ENCODE results near the gene KLHL2. TPM values are rescaled to one million over a fixed set of nuclear protein-coding genes. Genes with fewer than 3 reads are reported as not detected.

KLHL2 gene
- polyA plus RNA-seq, 1 donor: 6.6 TPM

GRCh38 chr4:165289423-165289785 is 82.0 kb downstream of the KLHL2 start:
- no peak for DNase-seq (ENCODE audit: low read depth)

- DNase-seq (ENCODE audit: low read depth): no peak
Measured at GRCh38 chr4:165293061-165293460, 85.7 kb downstream of the KLHL2 start.

GRCh38 chr4:165293927-165294649 is 86.7 kb downstream of the KLHL2 start:
- DNase-seq (ENCODE audit: low read depth): no peak

- DNase-seq (ENCODE audit: low read depth): no peak
Measured at GRCh38 chr4:165294907-165295306, 87.5 kb downstream of the KLHL2 start.

- DNase-seq (ENCODE audit: low read depth): no peak
Measured at GRCh38 chr4:165297626-165298025, 90.3 kb downstream of the KLHL2 start.

- DNase-seq (ENCODE audit: low read depth): no peak
Measured at GRCh38 chr4:165299399-165300060, 92.2 kb downstream of the KLHL2 start.

GRCh38 chr4:165301833-165302232 is 94.5 kb downstream of the KLHL2 start:
- DNase-seq (ENCODE audit: low read depth): no peak

- DNase-seq (ENCODE audit: low read depth): no peak
Measured at GRCh38 chr4:165302658-165303057, 95.3 kb downstream of the KLHL2 start.

GRCh38 chr4:165308166-165308565 is 100.8 kb downstream of the KLHL2 start:
- no peak for DNase-seq (ENCODE audit: low read depth)

- DNase-seq (ENCODE audit: low read depth): no peak
Measured at GRCh38 chr4:165308606-165309005, 101.2 kb downstream of the KLHL2 start.

GRCh38 chr4:165309456-165309855 is 102.1 kb downstream of the KLHL2 start:
- DNase-seq (ENCODE audit: low read depth): no peak

GRCh38 chr4:165312506-165312905 is 105.1 kb downstream of the KLHL2 start:
- no peak for DNase-seq (ENCODE audit: low read depth)

- DNase-seq (ENCODE audit: low read depth): no peak
Measured at GRCh38 chr4:165319030-165319429, 111.7 kb downstream of the KLHL2 start.

GRCh38 chr4:165319509-165319908 is 112.1 kb downstream of the KLHL2 start:
- DNase-seq (ENCODE audit: low read depth): no peak

- no peak for DNase-seq (ENCODE audit: low read depth)
Measured at GRCh38 chr4:165324236-165324917, 117.0 kb downstream of the KLHL2 start.

- DNase-seq (ENCODE audit: low read depth): no peak
Measured at GRCh38 chr4:165324918-165325304, 117.5 kb downstream of the KLHL2 start.

GRCh38 chr4:165325732-165326512 is 118.6 kb downstream of the KLHL2 start:
- no peak for DNase-seq (ENCODE audit: low read depth)

GRCh38 chr4:165326831-165327210 is 119.5 kb downstream of the KLHL2 start:
- no peak for DNase-seq (ENCODE audit: low read depth)

GRCh38 chr4:165327211-165328100 is 120.1 kb downstream of the KLHL2 start, which contains the start of gene MSMO1:
TSS of gene MSMO1 (plus strand) at chr4:165327669. CDS start at chr4:165333371, 5,702 bp downstream.
- peak; percentile 99 for DNase-seq (ENCODE audit: low read depth)

- no peak for DNase-seq (ENCODE audit: low read depth)
Measured at GRCh38 chr4:165328101-165328425, 120.7 kb downstream of the KLHL2 start.

GRCh38 chr4:165328708-165329107 is 121.3 kb downstream of the KLHL2 start:
- no peak for DNase-seq (ENCODE audit: low read depth)
